Measurements from ENCODE around the gene TPRG1L. TPM values are rescaled to one million over a fixed set of nuclear protein-coding genes. Genes with fewer than 3 reads are reported as not detected.

The TPRG1L gene
- total and polyA plus RNA-seq, 10 donors: 19.9 to 45.9 (median 31.5) TPM

DNA sequence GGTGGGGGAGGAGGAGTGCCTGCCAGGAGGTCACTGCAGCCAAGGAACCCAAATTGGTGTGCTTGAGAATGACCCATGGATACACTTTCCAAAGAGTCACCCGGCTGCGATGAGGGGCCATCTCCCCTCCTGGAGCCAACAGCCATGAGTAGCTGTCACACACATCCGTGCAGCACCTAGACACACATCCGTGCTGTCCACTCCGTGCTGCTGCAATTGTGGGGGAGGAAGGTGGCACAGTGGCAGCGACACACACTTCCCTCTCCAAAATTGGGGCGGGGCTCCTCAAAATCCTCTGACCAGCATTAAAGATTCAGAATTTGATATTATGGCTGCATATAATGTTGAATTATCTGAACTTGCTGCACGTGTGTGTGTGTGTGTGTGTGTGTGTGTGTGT, 43.3 kb downstream of the TPRG1L start:
- Histone ChIP-seq H3K36me3 (no peaks in the 10 kb centered on the region), H3K9me3 (no peaks in the 10 kb centered on the region), H3K27ac (peak overlapping the region in 2 of 8 donors; percentile 68 to 72), H3K4me1 (peaks cover 0 to 79% (median 37%) of the 10 kb centered on the region in 6 donors), H3K27me3 (replicated peaks in 1 of 7) (peaks cover 0 to 38% (median 0%) of the 10 kb centered on the region in 7 donors), H3K4me3 (no peak overlapping the region)
- intact Hi-C loops (cut with DNase I; ENCODE audit: low total_unique reads): no loop called here
- 71 to 77% (median 76%) methylated on average over 8 of the region's 8 CpGs for WGBS, 5 donors
- peak; percentile 72 for DNase-seq
- TF ChIP-seq POLR2A (IDR thresholded peaks at IDR 0.05): no peak
- TF ChIP-seq POLR2AphosphoS5 (IDR thresholded peaks at IDR 0.05): no peak
- TF ChIP-seq, protein P1, sequence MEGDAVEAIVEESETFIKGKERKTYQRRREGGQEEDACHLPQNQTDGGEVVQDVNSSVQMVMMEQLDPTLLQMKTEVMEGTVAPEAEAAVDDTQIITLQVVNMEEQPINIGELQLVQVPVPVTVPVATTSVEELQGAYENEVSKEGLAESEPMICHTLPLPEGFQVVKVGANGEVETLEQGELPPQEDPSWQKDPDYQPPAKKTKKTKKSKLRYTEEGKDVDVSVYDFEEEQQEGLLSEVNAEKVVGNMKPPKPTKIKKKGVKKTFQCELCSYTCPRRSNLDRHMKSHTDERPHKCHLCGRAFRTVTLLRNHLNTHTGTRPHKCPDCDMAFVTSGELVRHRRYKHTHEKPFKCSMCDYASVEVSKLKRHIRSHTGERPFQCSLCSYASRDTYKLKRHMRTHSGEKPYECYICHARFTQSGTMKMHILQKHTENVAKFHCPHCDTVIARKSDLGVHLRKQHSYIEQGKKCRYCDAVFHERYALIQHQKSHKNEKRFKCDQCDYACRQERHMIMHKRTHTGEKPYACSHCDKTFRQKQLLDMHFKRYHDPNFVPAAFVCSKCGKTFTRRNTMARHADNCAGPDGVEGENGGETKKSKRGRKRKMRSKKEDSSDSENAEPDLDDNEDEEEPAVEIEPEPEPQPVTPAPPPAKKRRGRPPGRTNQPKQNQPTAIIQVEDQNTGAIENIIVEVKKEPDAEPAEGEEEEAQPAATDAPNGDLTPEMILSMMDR (IDR thresholded peaks at IDR 0.05 in 8 of 11, conservative IDR thresholded peaks at IDR 0.05 in 3 of 11): no peak

DNA sequence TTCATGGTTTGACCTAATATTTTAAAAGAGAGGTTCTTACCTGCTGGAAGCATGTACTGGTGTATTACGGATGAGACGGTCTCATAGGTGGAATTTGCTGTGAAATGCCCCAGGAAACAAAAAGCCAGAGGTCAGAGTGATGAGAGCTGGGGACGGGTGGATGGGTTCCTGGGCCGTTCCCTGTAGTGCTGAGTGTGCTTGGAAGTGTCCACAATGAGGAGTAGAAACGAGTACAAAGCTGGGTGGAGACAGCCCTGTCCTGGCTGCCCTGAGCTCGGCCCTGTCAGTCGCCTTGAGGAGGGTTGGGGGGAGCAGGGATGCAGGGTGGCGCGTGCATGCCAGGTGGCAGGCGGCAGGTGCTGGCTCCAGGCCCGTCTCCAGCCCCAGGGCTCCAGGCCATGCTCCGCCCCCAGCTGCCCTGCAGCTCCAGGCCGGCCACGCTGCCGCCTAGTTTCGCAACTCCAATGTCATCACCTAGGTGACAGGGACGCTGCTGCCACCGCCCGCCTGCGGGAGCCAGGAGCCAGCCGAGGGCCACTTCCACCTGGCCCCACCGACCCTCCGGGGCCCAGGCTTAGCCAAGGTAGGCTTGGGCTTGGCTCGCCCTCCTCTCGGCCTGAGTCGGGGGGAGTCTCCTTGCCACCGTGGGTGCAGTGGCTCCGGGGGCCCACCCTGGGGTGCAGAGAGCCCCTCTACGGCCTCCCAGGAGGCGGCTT, 43.9 kb downstream of the TPRG1L start:
- Histone ChIP-seq H3K27me3 (replicated peaks in 1 of 7) (peaks cover 0 to 38% (median 0%) of the 10 kb centered on the region in 7 donors), H3K9me3 (no peaks in the 10 kb centered on the region), H3K27ac (no peak overlapping the region), H3K36me3 (no peaks in the 10 kb centered on the region), H3K4me3 (no peak overlapping the region), H3K4me1 (peaks cover 0 to 84% (median 42%) of the 10 kb centered on the region in 6 donors)
- WGBS, 5 donors: 32 to 55% (median 37%) methylated on average over 12 to 30 of the region's 30 CpGs
- intact Hi-C loops (cut with DNase I; ENCODE audit: low total_unique reads): no loop called here
- TF ChIP-seq POLR2A (IDR thresholded peaks at IDR 0.05) (no peak), POLR2AphosphoS5 (IDR thresholded peaks at IDR 0.05) (peak in 2 of 3 donors; percentile 31 to 77)
- TF ChIP-seq, protein P1 (IDR thresholded peaks at IDR 0.05 in 8 of 11, conservative IDR thresholded peaks at IDR 0.05 in 3 of 11): no peak
- peak; percentile 94 for DNase-seq

DNA sequence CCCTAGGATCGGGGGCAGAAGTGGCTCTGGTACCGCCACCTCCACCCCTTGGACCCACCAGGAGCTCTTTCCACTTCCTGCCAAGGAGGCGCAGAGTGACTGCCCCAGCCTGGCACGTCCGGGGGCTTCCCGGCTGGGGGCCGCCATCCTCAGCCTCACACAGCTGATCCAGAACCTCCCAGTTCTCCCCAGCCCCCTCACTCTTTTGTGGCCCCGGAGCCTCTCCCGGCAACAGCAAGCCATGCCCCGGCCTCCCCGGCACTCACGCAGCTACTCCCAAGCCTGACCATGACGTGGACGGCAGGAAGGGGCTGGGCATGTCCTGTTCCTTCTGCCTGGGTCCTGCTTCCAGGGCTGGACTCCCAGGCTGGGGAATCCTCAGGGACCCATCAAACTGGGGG, 44.6 kb downstream of the TPRG1L start:
- Histone ChIP-seq H3K9me3 (no peaks in the 10 kb centered on the region), H3K4me1 (peaks cover 0 to 84% (median 39%) of the 10 kb centered on the region in 6 donors), H3K4me3 (no peak overlapping the region), H3K27me3 (replicated peaks in 1 of 7) (peaks cover 0 to 38% (median 0%) of the 10 kb centered on the region in 7 donors), H3K36me3 (no peaks in the 10 kb centered on the region), H3K27ac (no peak overlapping the region)
- 59 to 81% (median 68%) methylated on average over 13 to 14 of the region's 14 CpGs for WGBS, 5 donors
- intact Hi-C loops (cut with DNase I; ENCODE audit: low total_unique reads): no loop called here
- DNase-seq: peak; percentile 72
- TF ChIP-seq, protein P1 (IDR thresholded peaks at IDR 0.05 in 8 of 11, conservative IDR thresholded peaks at IDR 0.05 in 3 of 11): no peak
- TF ChIP-seq POLR2A (IDR thresholded peaks at IDR 0.05) (no peak), POLR2AphosphoS5 (IDR thresholded peaks at IDR 0.05) (no peak)

DNA sequence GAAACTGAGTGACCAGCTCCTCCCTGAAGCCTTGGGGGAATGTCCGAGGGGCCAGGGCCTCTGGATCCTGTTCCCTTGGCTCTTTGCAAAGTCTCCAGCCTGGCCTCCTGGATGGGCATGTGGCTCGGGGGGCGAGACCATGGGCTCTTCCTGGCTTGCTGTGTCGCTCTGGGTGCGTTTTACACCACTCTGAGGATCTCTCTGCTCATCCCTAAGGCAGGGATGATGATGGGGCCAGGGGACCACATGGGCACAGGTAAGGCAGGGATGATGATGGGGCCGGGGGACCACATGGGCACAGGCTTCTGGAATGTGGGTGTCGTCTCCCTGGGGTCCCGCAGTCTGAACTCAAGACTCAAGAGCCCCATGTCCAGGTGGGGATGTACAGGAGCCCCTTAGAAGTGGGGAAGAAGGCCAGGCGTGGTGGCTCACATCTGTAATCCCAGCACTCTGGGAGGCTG, 45.2 kb downstream of the TPRG1L start:
- peak; percentile 66 for DNase-seq

More for the DNA sequence above, 45.2 kb downstream of the TPRG1L start:
- TF ChIP-seq, protein P1 (IDR thresholded peaks at IDR 0.05 in 8 of 11, conservative IDR thresholded peaks at IDR 0.05 in 3 of 11): no peak
- TF ChIP-seq POLR2A (IDR thresholded peaks at IDR 0.05) (no peak), POLR2AphosphoS5 (IDR thresholded peaks at IDR 0.05) (no peak)
- intact Hi-C loops (cut with DNase I; ENCODE audit: low total_unique reads): no loop called here
- Histone ChIP-seq H3K4me1 (peaks cover 0 to 81% (median 36%) of the 10 kb centered on the region in 6 donors), H3K27me3 (replicated peaks in 1 of 7) (peaks cover 0 to 38% (median 0%) of the 10 kb centered on the region in 7 donors), H3K9me3 (no peaks in the 10 kb centered on the region), H3K36me3 (no peaks in the 10 kb centered on the region), H3K27ac (no peak overlapping the region), H3K4me3 (no peak overlapping the region)
- WGBS, 5 donors: 80 to 92% (median 86%) methylated on average over 8 to 9 of the region's 9 CpGs

Measured in spleen (tissue), 11 donors.